Esophagus squamous epithelium (tissue), 5 donors: Measurements from ENCODE around the gene GTF2IRD1. TPM values are rescaled to one million over a fixed set of nuclear protein-coding genes. Genes with fewer than 3 reads are reported as not detected.
"Not testable (repeated sequence)": the region's sequence is repeated elsewhere in the genome, so short reads cannot be mapped to it uniquely, and the experiment has no call there.

Source experiments
- DNase-seq: peaks from one replicate; lab custom pipeline; 2025; lab: John Stamatoyannopoulos, UW
- H3K27ac ChIP-seq, 4 donors: fragments of 200-600 bp; sonication (generic); one replicate each; pipeline ENCODE4 v1.5.1; 2016 to 2019; ENCODE audit warnings: mild to moderate bottlenecking in 1 of 4
- H3K27me3 ChIP-seq, 4 donors: fragments of 200-600 bp; sonication (generic); 1 replicate in 3 of 4; 2 replicates in 1 of 4; pipeline versions ENCODE4 v1.5.1 to v1.6.0; 2017 to 2021; ENCODE audit warnings: antibody characterized with exemption in 1 of 4
- H3K36me3 ChIP-seq, 3 donors: fragments of 200-600 bp; sonication (generic); one replicate each; pipeline ENCODE4 v1.5.1; 2016 to 2019
- H3K4me1 ChIP-seq, 3 donors: fragments of 200-600 bp; sonication (generic); one replicate each; pipeline ENCODE4 v1.5.1; 2017 to 2019
- H3K4me3 ChIP-seq, 4 donors: fragments of 200-600 bp; sonication (generic); 1 replicate in 3 of 4; 2 replicates in 1 of 4; pipeline ENCODE4 v1.5.1; 2016 to 2019; ENCODE audit warnings: mild to moderate bottlenecking in 2 of 4, moderate library complexity in 1 of 4
- H3K9me3 ChIP-seq, 3 donors: fragments of 200-600 bp; sonication (generic); one replicate each; pipeline ENCODE4 v1.5.1; 2016 to 2019
- CTCF ChIP-seq, 6 experiments: fragments of 450-650 bp in 4 of 6; fragments of 200-600 bp in 2 of 6; sonication (generic) in 2 of 6; IDR thresholded peaks; one replicate each; pipeline ENCODE4 v1.5.1; 2016 to 2019; ENCODE audit warnings: antibody characterized with exemption in 6 of 6, mild to moderate bottlenecking in 4 of 6, moderate library complexity in 4 of 6
- POLR2A ChIP-seq, 4 donors: fragments of 450-650 bp; IDR thresholded peaks; one replicate each; pipeline ENCODE4 v1.6.1; 2017; ENCODE audit warnings: antibody characterized with exemption in 4 of 4, mild to moderate bottlenecking in 4 of 4, moderate library complexity in 3 of 4
- WGBS, 2 donors: methylation state at CpG; one replicate each; pipeline ENCODE4 v1.1.5; 2018; 5-methylcytosine and 5-hydroxymethylcytosine counted together
- intact Hi-C: fragments of 100-400 bp; cut with DNase I; formaldehyde crosslinking; loops from one replicate; pipeline ENCODE4 v1.15.0; 2022
- total RNA-seq, 4 donors: library from RNA; depleted of rRNA; stranded (reverse); fragments of >200 nt; gene quantifications; one replicate each; pipeline ENCODE4 v1.1.0, GENCODE V29; 2016
- donor health status: DM: yes; HTN: yes; CAD: no.

The GTF2IRD1 gene
- total RNA-seq, 4 donors from 2014 or later: 26.8 to 35.6 (median 28.5) TPM

- no peak for DNase-seq
- intact Hi-C loops: no loop called here
- H3K9me3 ChIP-seq: no peaks in the 10 kb centered on the region
- H3K27me3 ChIP-seq: no peaks in the 10 kb centered on the region
- no peak overlapping the region for H3K4me3 ChIP-seq
- TF ChIP-seq CTCF (IDR thresholded peaks at IDR 0.05) (no peak), POLR2A (IDR thresholded peaks at IDR 0.05) (no peak)
- peak overlapping the region in 3 of 4 donors; percentile 5 to 44 (median 44) for H3K27ac ChIP-seq
- 70 to 84% methylated on average over 9 to 12 of the region's 20 CpGs for WGBS, 2 donors
- H3K4me1 ChIP-seq: peaks cover 8 to 44% (median 14%) of the 10 kb centered on the region in 3 donors
- H3K36me3 ChIP-seq: peaks cover 0 to 51% (median 0%) of the 10 kb centered on the region in 3 donors
Observed at GRCh38 chr7:74505471-74506324, 52.0 kb downstream of the GTF2IRD1 start.

- Histone ChIP-seq H3K9me3 (no peaks in the 10 kb centered on the region), H3K27ac (peak overlapping the region in 1 of 4 donors; percentile 3), H3K4me3 (no peak overlapping the region), H3K27me3 (no peaks in the 10 kb centered on the region), H3K4me1 (peaks cover 7 to 38% (median 14%) of the 10 kb centered on the region in 3 donors), H3K36me3 (peaks cover 0 to 57% (median 0%) of the 10 kb centered on the region in 3 donors)
- TF ChIP-seq CTCF (IDR thresholded peaks at IDR 0.05) (no peak), POLR2A (IDR thresholded peaks at IDR 0.05) (no peak)
- intact Hi-C loops: no loop called here
- no CpG with 5 or more reads among the region's 3 CpGs for WGBS, 2 donors
- no peak for DNase-seq
Observed at GRCh38 chr7:74506325-74506724, 52.6 kb downstream of the GTF2IRD1 start.

GRCh38 chr7:74507538-74508319 is 54.0 kb downstream of the GTF2IRD1 start:
- H3K27me3 ChIP-seq: no peaks in the 10 kb centered on the region
- H3K36me3 ChIP-seq: peaks cover 0 to 71% (median 3%) of the 10 kb centered on the region in 3 donors
- H3K27ac ChIP-seq: no peak overlapping the region
- no peak overlapping the region for H3K4me3 ChIP-seq
- 86 to 93% methylated on average over 14 of the region's 21 CpGs for WGBS, 2 donors
- H3K4me1 ChIP-seq: peaks cover 0 to 24% (median 3%) of the 10 kb centered on the region in 3 donors
- TF ChIP-seq POLR2A (IDR thresholded peaks at IDR 0.05): no peak
- no peak for TF ChIP-seq CTCF (IDR thresholded peaks at IDR 0.05)
- DNase-seq: no peak
- H3K9me3 ChIP-seq: no peaks in the 10 kb centered on the region
- intact Hi-C loops: no loop called here

GRCh38 chr7:74509453-74509852 is 55.7 kb downstream of the GTF2IRD1 start:
- H3K36me3 ChIP-seq: peaks cover 3 to 88% (median 4%) of the 10 kb centered on the region in 3 donors
- H3K9me3 ChIP-seq, intact Hi-C loops, DNase-seq, H3K4me3 ChIP-seq, H3K27ac ChIP-seq, H3K27me3 ChIP-seq: not testable (repeated sequence)
- peaks cover 0 to 17% (median 0%) of the 10 kb centered on the region in 3 donors for H3K4me1 ChIP-seq
- 87 to 96% methylated on average over 9 to 10 of the region's 10 CpGs for WGBS, 2 donors

GRCh38 chr7:74511345-74511744 is 57.6 kb downstream of the GTF2IRD1 start:
- Histone ChIP-seq H3K4me3 (no peak overlapping the region), H3K4me1 (peaks cover 0 to 5% (median 0%) of the 10 kb centered on the region in 3 donors), H3K9me3 (no peaks in the 10 kb centered on the region), H3K36me3 (peaks cover 4 to 90% (median 9%) of the 10 kb centered on the region in 3 donors), H3K27me3 (no peaks in the 10 kb centered on the region), H3K27ac (peak overlapping the region in 2 of 4 donors; percentile 11 to 46)
- no peak for TF ChIP-seq CTCF (IDR thresholded peaks at IDR 0.05)
- TF ChIP-seq POLR2A (IDR thresholded peaks at IDR 0.05): no peak
- intact Hi-C loops: no loop called here
- 74 to 77% methylated on average over 3 to 11 of the region's 11 CpGs for WGBS, 2 donors
- no peak for DNase-seq
